ENCODE measurements around the gene WIPF1. TPM values are rescaled to one million over a fixed set of nuclear protein-coding genes. Genes with fewer than 3 reads are reported as not detected.

The WIPF1 gene
- polyA plus RNA-seq, 1 of the 3 experiments (the other 2 are of a cell fraction), result 56.7 TPM

DNA sequence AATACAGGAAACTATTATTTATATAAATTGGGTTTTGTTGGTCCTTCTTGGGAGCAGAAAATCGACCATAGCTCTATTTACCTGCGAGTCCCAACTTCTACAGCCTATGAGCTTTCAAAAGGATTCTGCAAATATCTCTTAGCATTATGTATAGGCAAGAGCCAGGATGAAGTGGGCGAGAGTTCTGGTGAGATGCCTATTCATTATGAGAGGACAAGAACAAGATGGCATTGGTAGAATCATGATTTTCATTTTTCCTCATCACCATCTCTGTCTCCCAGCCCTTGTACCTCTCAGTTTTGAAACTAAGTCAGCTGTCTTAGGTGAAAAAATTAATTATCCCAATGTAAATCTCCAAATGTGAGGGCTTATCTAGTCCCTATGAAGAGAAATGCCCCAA, 25.0 kb downstream of the WIPF1 start (continued):
- no peak for TF ChIP-seq RXRA (IDR thresholded peaks at IDR 0.05; ENCODE audit: borderline replicate concordance, low read depth)
- no peak for TF ChIP-seq EZH2phosphoT487 (IDR thresholded peaks at IDR 0.05; ENCODE audit: borderline replicate concordance, low read depth)
- TF ChIP-seq, protein P1, sequence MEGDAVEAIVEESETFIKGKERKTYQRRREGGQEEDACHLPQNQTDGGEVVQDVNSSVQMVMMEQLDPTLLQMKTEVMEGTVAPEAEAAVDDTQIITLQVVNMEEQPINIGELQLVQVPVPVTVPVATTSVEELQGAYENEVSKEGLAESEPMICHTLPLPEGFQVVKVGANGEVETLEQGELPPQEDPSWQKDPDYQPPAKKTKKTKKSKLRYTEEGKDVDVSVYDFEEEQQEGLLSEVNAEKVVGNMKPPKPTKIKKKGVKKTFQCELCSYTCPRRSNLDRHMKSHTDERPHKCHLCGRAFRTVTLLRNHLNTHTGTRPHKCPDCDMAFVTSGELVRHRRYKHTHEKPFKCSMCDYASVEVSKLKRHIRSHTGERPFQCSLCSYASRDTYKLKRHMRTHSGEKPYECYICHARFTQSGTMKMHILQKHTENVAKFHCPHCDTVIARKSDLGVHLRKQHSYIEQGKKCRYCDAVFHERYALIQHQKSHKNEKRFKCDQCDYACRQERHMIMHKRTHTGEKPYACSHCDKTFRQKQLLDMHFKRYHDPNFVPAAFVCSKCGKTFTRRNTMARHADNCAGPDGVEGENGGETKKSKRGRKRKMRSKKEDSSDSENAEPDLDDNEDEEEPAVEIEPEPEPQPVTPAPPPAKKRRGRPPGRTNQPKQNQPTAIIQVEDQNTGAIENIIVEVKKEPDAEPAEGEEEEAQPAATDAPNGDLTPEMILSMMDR (IDR thresholded peaks at IDR 0.05), result no peak
- no peak for TF ChIP-seq SMC3 (IDR thresholded peaks at IDR 0.05; ENCODE audit: low read depth, low read length)

DNA sequence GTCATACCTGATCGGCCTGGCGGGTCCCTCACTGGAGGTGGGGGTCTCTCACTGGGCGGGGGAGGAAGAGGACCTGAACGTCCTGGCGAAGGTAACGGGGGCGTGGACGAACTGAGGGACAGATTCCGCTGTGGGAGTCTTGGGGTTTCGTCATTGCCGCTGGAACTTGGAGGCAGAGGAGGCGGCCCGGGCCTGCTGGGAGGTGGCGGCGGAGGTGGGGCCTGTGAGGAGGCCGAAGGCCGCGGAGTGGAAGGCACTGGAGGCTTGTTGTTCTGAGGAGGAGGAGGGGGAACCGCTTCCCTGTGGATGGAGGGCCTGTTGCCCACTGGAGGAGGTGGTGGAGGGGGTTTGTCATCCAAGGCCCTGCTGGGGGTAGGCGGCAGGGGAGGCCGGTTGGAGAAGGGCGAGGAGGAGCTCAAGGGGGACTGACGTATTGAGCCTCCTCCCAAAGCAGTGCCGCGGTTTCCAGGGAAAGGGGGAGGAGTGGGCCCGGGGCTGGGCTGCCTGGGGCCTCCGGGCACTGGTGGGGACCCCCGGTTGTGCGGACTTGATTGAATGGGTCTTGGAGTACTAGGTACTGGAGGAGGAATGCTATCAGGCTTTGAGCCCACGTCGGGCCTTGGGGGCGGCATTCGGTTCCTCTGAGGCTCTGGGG, 25.8 kb downstream of the WIPF1 start:
- Histone ChIP-seq H3K27ac (ENCODE audit: low read depth in 2 of 2, low read length in 1 of 2) (no peak overlapping the region), H4K20me1 (ENCODE audit: insufficient read depth) (no peaks in the 10 kb centered on the region), H2AFZ (ENCODE audit: low read depth) (no peak overlapping the region), H3K36me3 (replicated peaks in 1 of 2; ENCODE audit: control insufficient read depth in 1 of 2, insufficient read depth in 2 of 2, low read length in 1 of 2) (peaks cover 60 to 78% of the 10 kb centered on the region in 2 experiments), H3K9me3 (no peaks in the 10 kb centered on the region), H3F3A (replicated peaks; ENCODE audit: insufficient read depth) (peaks cover under 1% of the 10 kb centered on the region), H3K27me3 (ENCODE audit: insufficient read depth) (no peaks in the 10 kb centered on the region), H3K9ac (no peak overlapping the region), H3K4me1 (ENCODE audit: control insufficient read depth in 1 of 2, insufficient read depth in 2 of 2, low read depth in 1 of 2, low read length in 1 of 2) (peaks cover 0 to 6% of the 10 kb centered on the region in 2 experiments; a peak in 1 of 4 replicates), H3K4me2 (no peak overlapping the region), H3K79me2 (ENCODE audit: insufficient read depth) (no peaks in the 10 kb centered on the region), H3K9me2 (no peaks in the 10 kb centered on the region), H3K4me3 (ENCODE audit: low read depth in 2 of 2, low read length in 1 of 2) (no peak overlapping the region)
- 95% methylated on average over 32 of the region's 33 CpGs for WGBS (ENCODE audit: low lambda C conversion rate)
- ChIA-PET CTCF (interaction anchor here (0.8 kb wide), 1 partner anchor 31 kb away, joined by 3 read pairs; no protein-coding TSS in a partner anchor), POLR2A (no interaction called here)
- no peak for DNase-seq
- TF ChIP-seq TAF1 (IDR thresholded peaks at IDR 0.05; ENCODE audit: borderline replicate concordance, low read depth, low read length) (no peak), RCOR1 (IDR thresholded peaks at IDR 0.05; ENCODE audit: low read length) (no peak), EZH2phosphoT487 (IDR thresholded peaks at IDR 0.05; ENCODE audit: borderline replicate concordance, low read depth) (no peak), ELF1 (IDR thresholded peaks at IDR 0.05) (no peak), FOXJ3 (CRISPR knock-in tag; IDR thresholded peaks at IDR 0.05) (no peak), GABPA (IDR thresholded peaks at IDR 0.05; ENCODE audit: low read depth) (no peak), RFX5 (IDR thresholded peaks at IDR 0.05; ENCODE audit: low read length) (no peak), NFIC (IDR thresholded peaks at IDR 0.05; ENCODE audit: borderline replicate concordance) (no peak), FOXM1 (IDR thresholded peaks at IDR 0.05; ENCODE audit: low read depth) (no peak), CHD2 (IDR thresholded peaks at IDR 0.05; ENCODE audit: low read length, partially characterized antibody) (no peak), SMC3 (IDR thresholded peaks at IDR 0.05; ENCODE audit: low read depth, low read length) (no peak), EP300 (IDR thresholded peaks at IDR 0.05; ENCODE audit: borderline replicate concordance in 1 of 2, low read depth in 1 of 2, low read length in 1 of 2) (no peak), FOSL2 (IDR thresholded peaks at IDR 0.05; ENCODE audit: borderline replicate concordance, low read depth) (no peak)
- TF ChIP-seq, protein P2, sequence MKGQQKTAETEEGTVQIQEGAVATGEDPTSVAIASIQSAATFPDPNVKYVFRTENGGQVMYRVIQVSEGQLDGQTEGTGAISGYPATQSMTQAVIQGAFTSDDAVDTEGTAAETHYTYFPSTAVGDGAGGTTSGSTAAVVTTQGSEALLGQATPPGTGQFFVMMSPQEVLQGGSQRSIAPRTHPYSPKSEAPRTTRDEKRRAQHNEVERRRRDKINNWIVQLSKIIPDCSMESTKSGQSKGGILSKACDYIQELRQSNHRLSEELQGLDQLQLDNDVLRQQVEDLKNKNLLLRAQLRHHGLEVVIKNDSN (IDR thresholded peaks at IDR 0.05; ENCODE audit: borderline replicate concordance, low read depth), result no peak
- TF ChIP-seq, protein P3, sequence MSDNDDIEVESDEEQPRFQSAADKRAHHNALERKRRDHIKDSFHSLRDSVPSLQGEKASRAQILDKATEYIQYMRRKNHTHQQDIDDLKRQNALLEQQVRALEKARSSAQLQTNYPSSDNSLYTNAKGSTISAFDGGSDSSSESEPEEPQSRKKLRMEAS (IDR thresholded peaks at IDR 0.05; ENCODE audit: low read depth), result no peak
